K562 (cell line): ENCODE data around the gene EXOC6. TPM values are rescaled to one million over a fixed set of nuclear protein-coding genes. Genes with fewer than 3 reads are reported as not detected.
A peak's percentile ranks its signal among the peaks of the same experiment; 100 is the strongest.

Source experiments
- ATAC-seq: fragments of 200-7000 bp; cut with Tn5 transposase; 3 replicates; pipeline ENCODE4 v1.9.1; 2020; ENCODE audit warnings: moderate library complexity
- BruUV-seq: library from RNA; stranded (reverse); fragments of 400-500 nt; replicated peaks from 2 replicates; lab custom pipeline; 2021; lab: Mats Ljungman, UMichigan
- CTCF ChIA-PET: fragments of 300-600 bp; formaldehyde crosslinking; extraction: SDS; loops from one replicate; lab custom pipeline; 2021; ENCODE audit warnings: low intra/inter-chr PET ratio; lab: Yijun Ruan, JAX
- POLR2A ChIA-PET: fragments of 300-600, 350-650 bp; sonication (Branson Sonifier 250); formaldehyde crosslinking; extraction: SDS; loops from one replicate; lab custom pipeline; 2021; ENCODE audit warnings: antibody characterized with exemption, inconsistent platforms; lab: Yijun Ruan, JAX
- DNase-seq, 4 experiments: peaks; one replicate each; pipeline versions ENCODE4 v3.0.0 to v3.0.0-alpha.2; 2011 to 2018; ENCODE audit warnings: low spot score in 3 of 4, mixed read lengths in 3 of 4; ENCODE audit errors: extremely low read depth in 1 of 4
- FAIRE-seq: peaks from 2 replicates; lab custom pipeline; 2011; peaks lifted over from hg19 to GRCh38; lab: Jason Lieb, UNC
- H2AFZ ChIP-seq: 2 replicates; pipeline ENCODE4 v1.6.0; 2011; ENCODE audit warnings: low read depth, low read length, control low read depth, inconsistent platforms
- H3K27ac ChIP-seq: fragments of 200-600 bp; 3 replicates; pipeline ENCODE4 v1.8.0; 2011; ENCODE audit warnings: low read depth, mild to moderate bottlenecking, control low read depth, inconsistent platforms, low read length, moderate library complexity, mixed read lengths; ENCODE audit errors: extremely low read depth
- H3K27me3 ChIP-seq, 2 experiments: fragments of 300-600 bp in 1 of 2; 2 replicates in 1 of 2; 3 replicates in 1 of 2; pipeline versions ENCODE4 v1.6.0 to v1.8.0; 2011; ENCODE audit warnings: inconsistent platforms in 2 of 2, low read length in 2 of 2, mild to moderate bottlenecking in 1 of 2, mixed read lengths in 1 of 2, moderate library complexity in 1 of 2; ENCODE audit not compliant: control insufficient read depth in 2 of 2, insufficient read depth in 2 of 2
- H3K36me3 ChIP-seq: fragments of 300-600 bp; 3 replicates; pipeline ENCODE4 v1.8.0; 2011; ENCODE audit warnings: mild to moderate bottlenecking, low read length, inconsistent platforms; ENCODE audit not compliant: control insufficient read depth, insufficient read depth
- H3K4me1 ChIP-seq, 2 experiments: fragments of 200-600 bp in 1 of 2; replicated peaks in 1 of 2; 2 replicates in 1 of 2; 3 replicates in 1 of 2; pipeline versions ENCODE4 v1.5.1 to v1.8.0; 2011; ENCODE audit warnings: inconsistent platforms in 2 of 2, low read length in 2 of 2, mild to moderate bottlenecking in 1 of 2, mixed read lengths in 1 of 2, moderate library complexity in 1 of 2; ENCODE audit not compliant: control insufficient read depth in 2 of 2, insufficient read depth in 2 of 2
- H3K4me2 ChIP-seq: 2 replicates; pipeline ENCODE4 v1.6.1; 2011; ENCODE audit warnings: low read length, control low read depth, inconsistent platforms, mixed read lengths; ENCODE audit not compliant: insufficient read depth
- H3K4me3 ChIP-seq: fragments of 200-600 bp; sonication (generic), shearing (Covaris generic); 2 replicates; pipeline ENCODE4 v1.5.1; 2016; ENCODE audit warnings: control low read depth, inconsistent platforms
- H3K79me2 ChIP-seq: fragments of 200-600 bp; 3 replicates; pipeline ENCODE4 v1.8.0; 2011; ENCODE audit warnings: low read length, inconsistent platforms; ENCODE audit not compliant: control insufficient read depth, insufficient read depth
- H3K9ac ChIP-seq, 2 experiments: 2 replicates each; pipeline versions ENCODE4 v1.6.0 to v1.6.1; 2011; ENCODE audit warnings: low read depth in 2 of 2, low read length in 2 of 2, control low read depth in 1 of 2, inconsistent platforms in 1 of 2, mild to moderate bottlenecking in 1 of 2, mixed read lengths in 1 of 2; ENCODE audit not compliant: insufficient read depth in 1 of 2
- H3K9me1 ChIP-seq: one replicate; pipeline ENCODE4 v1.6.0; 2011; ENCODE audit warnings: inconsistent platforms, mild to moderate bottlenecking, low read length, moderate library complexity; ENCODE audit not compliant: control insufficient read depth, insufficient read depth
- H3K9me3 ChIP-seq: replicated peaks from 2 replicates; pipeline ENCODE4 v1.5.1; 2011; ENCODE audit warnings: low read depth, low read length, inconsistent platforms; ENCODE audit not compliant: control insufficient read depth, insufficient read depth
- H4K20me1 ChIP-seq: replicated peaks from 2 replicates; pipeline ENCODE4 v1.6.1; 2011; ENCODE audit warnings: low read length, inconsistent platforms, mixed read lengths; ENCODE audit not compliant: control insufficient read depth, insufficient read depth
- C11orf30 ChIP-seq: fragments of 450-650 bp; IDR thresholded peaks from 2 replicates; pipeline ENCODE4 v1.6.1; 2016; ENCODE audit warnings: low read depth, mild to moderate bottlenecking
- DPF2 ChIP-seq: fragments of 450-650 bp; IDR thresholded peaks from 2 replicates; pipeline ENCODE4 v1.6.1; 2016
- MAFG ChIP-seq: fragments of 450-650 bp; conservative IDR thresholded peaks from 2 replicates; pipeline ENCODE4 v1.6.1; 2016; ENCODE audit warnings: missing genetic modification characterization, missing compliant biosample characterization
- NONO ChIP-seq, 2 experiments: fragments of 200-400 bp in 1 of 2; fragments of 450-650 bp in 1 of 2; formaldehyde crosslinking in 1 of 2; IDR thresholded peaks; 2 replicates each; pipeline ENCODE4 v1.6.1; 2017; ENCODE audit warnings: low read depth in 2 of 2, mild to moderate bottlenecking in 2 of 2, moderate library complexity in 2 of 2, low read length in 1 of 2
- TAF15 ChIP-seq: fragments of 200-400 bp; formaldehyde crosslinking; IDR thresholded peaks from 2 replicates; pipeline ENCODE4 v1.6.1; 2017; ENCODE audit warnings: mild to moderate bottlenecking, low read depth, low read length, moderate library complexity
- ZNF316 ChIP-seq: fragments of 450-650 bp; IDR thresholded peaks from 2 replicates; pipeline ENCODE4 v1.6.1; 2016
- WGBS: fragments of 100-300 bp; shearing (Covaris generic); methylation state at CpG from one replicate; pipeline ENCODE4 v1.1.6; 2016; ENCODE audit warnings: low coverage, mixed read lengths; ENCODE audit not compliant: insufficient coverage; ENCODE audit errors: missing lambda C conversion rate; 5-methylcytosine and 5-hydroxymethylcytosine counted together
- in situ Hi-C: fragments of 300-500 bp; cut with MboI; formaldehyde crosslinking; loops from 4 replicates; pipeline ENCODE4 v1.15.0; 2018; ENCODE audit warnings: inconsistent platforms, mixed read lengths
- intact Hi-C: fragments of 100-400 bp; cut with micrococcal nuclease; formaldehyde crosslinking; loops from 2 replicates; pipeline ENCODE4 v1.14.2; 2022
- polyA plus RNA-seq, 8 experiments: library from polyadenylated mRNA; depleted of rRNA in 4 of 8; stranded (reverse) in 5 of 8; unstranded in 3 of 8; fragments of >200 nt; fragmentation: Nextera tagmentation in 2 of 8; fragmentation: Illumina TruSeq in 1 of 8; extraction: Ambion mirVana in 2 of 8; extraction: Trizol in 1 of 8; gene quantifications; 2 replicates each; pipeline versions ENCODE4 v1.2.1 to v1.2.3, GENCODE V29; 2011 to 2014; ENCODE audit warnings: inconsistent platforms in 1 of 8, missing spikeins in 1 of 8
- total RNA-seq, 7 experiments: library from RNA; depleted of rRNA in 6 of 7; stranded (reverse); fragments of >200 nt in 6 of 7; fragmentation: Illumina TruSeq in 2 of 7; extraction: Trizol in 2 of 7; gene quantifications; 2 replicates each; pipeline versions ENCODE4 v1.2.1 to v1.2.3, GENCODE V29; 2011 to 2021; ENCODE audit warnings: low replicate concordance in 1 of 7

EXOC6 gene
- total and polyA plus RNA-seq, 9 of the 15 experiments (the other 6 are each of a cell fraction or from before 2014, with no cell fraction given) = 13.9 to 42.8 (median 24.9) TPM

GRCh38 chr10:92851003-92851402 lies 2.7 kb downstream of the EXOC6 start (continued):
- TF ChIP-seq TAF15 = no peak

GRCh38 chr10:92855560-92855959 lies 7.2 kb downstream of the EXOC6 start:
- FAIRE-seq (no peak), DNase-seq (no peak), ATAC-seq (no peak)
- H3K4me3 ChIP-seq = no peak overlapping the region
- no peaks in the 10 kb centered on the region for H4K20me1 ChIP-seq
- H2AFZ ChIP-seq = no peak overlapping the region
- no peaks in the 10 kb centered on the region for H3K27me3 ChIP-seq
- peaks cover 99% of the 10 kb centered on the region for H3K79me2 ChIP-seq
- intact Hi-C loops (no loop called here), in situ Hi-C loops (no loop called here)
- POLR2A ChIA-PET = interaction anchor here (0.9 kb wide), 1 partner anchor 27 kb away, joined by 3 read pairs; no protein-coding TSS in a partner anchor
- no peaks in the 10 kb centered on the region; a peak in 1 of 5 replicates for H3K4me1 ChIP-seq
- H3K9me3 ChIP-seq = peaks cover 13% of the 10 kb centered on the region
- no peaks in the 10 kb centered on the region for H3K9me1 ChIP-seq
- no peak overlapping the region for H3K9ac ChIP-seq
- peaks cover 10% of the 10 kb centered on the region; the same call in 1 of the 3 replicates for H3K36me3 ChIP-seq
- TF ChIP-seq DPF2 (peak; percentile 24; the same call in 1 of the 2 replicates), ZNF316 (peak; percentile 79), MAFG (tag) (0 out of 2 replicates have a peak, but pooled peaks have one; percentile 29), C11orf30 (peak; percentile 36; the same call in 1 of the 2 replicates), NONO (IDR thresholded peaks at IDR 0.05; ENCODE audit: low read depth in 2 of 2, low read length in 1 of 2) (no peak)
- 100% methylated on average over 1 of the region's 3 CpGs for WGBS
- no peak overlapping the region for H3K4me2 ChIP-seq
- no TSS peak for BruUV-seq
- no peak overlapping the region for H3K27ac ChIP-seq
- CTCF ChIA-PET = no interaction called here
